Breast epithelium (tissue), 4 donors: ENCODE measurements around the gene CDH13. TPM values are rescaled to one million over a fixed set of nuclear protein-coding genes. Genes with fewer than 3 reads are reported as not detected.

Experiments used
- DNase-seq, 2 donors: peaks; one replicate each; pipeline ENCODE4 v3.0.0-alpha.2; 2019; ENCODE audit warnings: low spot score in 2 of 2
- H3K27ac ChIP-seq, 2 donors: fragments of 200-600 bp; sonication (generic) in 1 of 2; one replicate each; pipeline ENCODE4 v1.5.1; 2016 to 2019; ENCODE audit warnings: mild to moderate bottlenecking in 1 of 2
- H3K27me3 ChIP-seq, 2 donors: fragments of 200-600 bp; sonication (generic) in 1 of 2; one replicate each; pipeline versions ENCODE4 v1.5.1 to v1.6.0; 2017 to 2019; ENCODE audit warnings: control low read depth in 1 of 2, mild to moderate bottlenecking in 1 of 2
- H3K36me3 ChIP-seq: fragments of 200-600 bp; one replicate; pipeline ENCODE4 v1.5.1; 2019
- H3K4me1 ChIP-seq, 2 donors: fragments of 200-600 bp; sonication (generic); one replicate each; pipeline ENCODE4 v1.5.1; 2016 to 2019; ENCODE audit warnings: control low read depth in 1 of 2
- H3K4me3 ChIP-seq, 3 donors: fragments of 200-600 bp; sonication (generic); 1 replicate in 2 of 3; 2 replicates in 1 of 3; pipeline ENCODE4 v1.5.1; 2016 to 2019; ENCODE audit warnings: mild to moderate bottlenecking in 3 of 3, moderate library complexity in 2 of 3
- H3K9me3 ChIP-seq, 2 donors: fragments of 200-600 bp; sonication (generic) in 1 of 2; one replicate each; pipeline ENCODE4 v1.5.1; 2016 to 2019; ENCODE audit warnings: control low read depth in 1 of 2
- POLR2A ChIP-seq: fragments of 450-650 bp; IDR thresholded peaks from one replicate; pipeline ENCODE4 v1.6.1; 2016; ENCODE audit warnings: antibody characterized with exemption, mild to moderate bottlenecking, moderate library complexity
- POLR2AphosphoS5 ChIP-seq, 3 donors: sonication (generic); formaldehyde crosslinking; IDR thresholded peaks; one replicate each; pipeline ENCODE4 v1.6.1; 2017; ENCODE audit warnings: antibody characterized with exemption in 3 of 3
- intact Hi-C: fragments of 100-400 bp; cut with DNase I; formaldehyde crosslinking; loops from one replicate; pipeline ENCODE4 v1.15.1; 2023; ENCODE audit warnings: low total_unique reads
- total RNA-seq, 3 donors: library from RNA; depleted of rRNA; stranded (reverse); fragments of >200 nt; gene quantifications; one replicate each; pipeline ENCODE4 v1.1.0, GENCODE V29; 2016
- TF ChIP-seq, protein P1 (sequence below), 3 donors: fragments of 450-650 bp; IDR thresholded peaks; one replicate each; pipeline ENCODE4 v1.5.1; 2016 to 2017; ENCODE audit warnings: antibody characterized with exemption in 3 of 3, mild to moderate bottlenecking in 3 of 3, moderate library complexity in 3 of 3

Gene CDH13
- total RNA-seq, 3 donors from 2014 or later = 6.0 to 13.1 (median 11.5) TPM

DNA sequence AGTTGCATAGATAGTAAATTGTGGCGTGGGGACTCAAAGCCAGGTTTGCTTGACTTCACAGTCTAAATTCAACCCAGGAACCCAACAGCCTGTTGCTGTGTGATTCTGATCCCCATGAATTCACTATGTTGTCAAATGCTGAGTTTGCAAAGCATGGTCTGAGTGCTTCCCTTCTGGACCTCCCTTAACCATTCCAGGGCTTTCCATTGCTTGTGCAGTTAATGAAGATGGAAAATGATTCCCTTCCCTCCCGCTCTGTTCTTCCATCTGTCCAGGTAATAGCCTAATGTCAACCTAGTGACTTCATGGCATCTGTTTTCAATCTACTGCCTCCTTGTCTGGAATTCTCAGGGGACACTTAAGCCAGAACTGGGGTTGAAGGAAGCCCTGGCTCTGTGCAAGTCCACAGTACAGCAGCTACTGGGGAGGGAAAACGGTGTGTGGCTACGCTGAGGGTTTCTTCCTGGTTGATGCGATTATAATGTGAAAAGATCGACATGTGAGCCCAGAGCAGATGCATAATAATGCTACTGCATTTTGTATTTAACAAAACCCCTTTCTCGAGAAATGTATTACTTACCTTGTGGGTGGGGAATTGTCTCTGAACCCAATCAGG, 206.7 kb downstream of the CDH13 start:
- H3K36me3 ChIP-seq = no peaks in the 10 kb centered on the region
- H3K27ac ChIP-seq = no peak overlapping the region
- TF ChIP-seq POLR2AphosphoS5 (IDR thresholded peaks at IDR 0.05) (no peak), POLR2A (no peak)
- TF ChIP-seq, protein P1, sequence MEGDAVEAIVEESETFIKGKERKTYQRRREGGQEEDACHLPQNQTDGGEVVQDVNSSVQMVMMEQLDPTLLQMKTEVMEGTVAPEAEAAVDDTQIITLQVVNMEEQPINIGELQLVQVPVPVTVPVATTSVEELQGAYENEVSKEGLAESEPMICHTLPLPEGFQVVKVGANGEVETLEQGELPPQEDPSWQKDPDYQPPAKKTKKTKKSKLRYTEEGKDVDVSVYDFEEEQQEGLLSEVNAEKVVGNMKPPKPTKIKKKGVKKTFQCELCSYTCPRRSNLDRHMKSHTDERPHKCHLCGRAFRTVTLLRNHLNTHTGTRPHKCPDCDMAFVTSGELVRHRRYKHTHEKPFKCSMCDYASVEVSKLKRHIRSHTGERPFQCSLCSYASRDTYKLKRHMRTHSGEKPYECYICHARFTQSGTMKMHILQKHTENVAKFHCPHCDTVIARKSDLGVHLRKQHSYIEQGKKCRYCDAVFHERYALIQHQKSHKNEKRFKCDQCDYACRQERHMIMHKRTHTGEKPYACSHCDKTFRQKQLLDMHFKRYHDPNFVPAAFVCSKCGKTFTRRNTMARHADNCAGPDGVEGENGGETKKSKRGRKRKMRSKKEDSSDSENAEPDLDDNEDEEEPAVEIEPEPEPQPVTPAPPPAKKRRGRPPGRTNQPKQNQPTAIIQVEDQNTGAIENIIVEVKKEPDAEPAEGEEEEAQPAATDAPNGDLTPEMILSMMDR (IDR thresholded peaks at IDR 0.05) = no peak
- intact Hi-C loops = no loop called here
- H3K4me3 ChIP-seq = no peak overlapping the region
- no peak for DNase-seq
- no peaks in the 10 kb centered on the region for H3K9me3 ChIP-seq
- no peaks in the 10 kb centered on the region for H3K4me1 ChIP-seq
- no peaks in the 10 kb centered on the region for H3K27me3 ChIP-seq

DNA sequence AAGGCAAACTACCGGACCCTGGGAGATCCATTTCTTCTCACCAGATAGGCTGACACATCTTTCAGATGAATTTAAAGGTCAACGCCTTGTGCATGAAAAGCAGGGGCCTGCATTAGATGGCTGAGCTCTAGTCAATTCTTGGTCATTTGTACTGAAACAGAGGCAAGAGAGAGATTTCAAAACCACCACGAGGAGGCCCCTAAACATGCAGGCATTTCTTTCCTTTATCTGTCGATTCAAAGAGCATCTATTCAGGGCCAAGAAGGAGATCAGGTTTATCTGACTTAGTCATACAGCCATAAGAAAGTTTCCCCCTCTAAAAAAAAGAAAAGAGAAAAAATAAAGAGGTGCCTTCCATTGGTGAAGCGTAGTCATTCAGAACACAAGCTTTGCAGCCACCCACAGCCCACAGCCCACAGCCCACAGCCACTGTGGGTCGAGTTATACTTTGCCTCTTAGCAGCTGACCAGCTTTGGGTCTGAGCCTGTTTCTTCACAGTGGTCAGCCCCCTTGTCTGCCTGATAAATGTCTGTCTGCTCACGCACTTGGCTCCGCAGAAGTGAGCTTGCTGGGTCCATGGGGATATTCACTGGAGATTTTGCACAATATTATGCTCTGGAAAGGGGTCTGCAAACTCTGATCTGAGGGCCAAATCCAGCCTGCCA, 207.5 kb downstream of the CDH13 start:
- no peak for DNase-seq
- Histone ChIP-seq H3K9me3 (no peaks in the 10 kb centered on the region), H3K4me1 (no peaks in the 10 kb centered on the region), H3K27ac (no peak overlapping the region), H3K4me3 (no peak overlapping the region), H3K36me3 (no peaks in the 10 kb centered on the region), H3K27me3 (no peaks in the 10 kb centered on the region)
- TF ChIP-seq, protein P1 (IDR thresholded peaks at IDR 0.05) = no peak
- TF ChIP-seq POLR2A = no peak
- TF ChIP-seq POLR2AphosphoS5 (IDR thresholded peaks at IDR 0.05) = no peak
- intact Hi-C loops = loop anchor here (2.0 kb wide), 1 partner anchor 33 kb away; no protein-coding TSS in a partner anchor

DNA sequence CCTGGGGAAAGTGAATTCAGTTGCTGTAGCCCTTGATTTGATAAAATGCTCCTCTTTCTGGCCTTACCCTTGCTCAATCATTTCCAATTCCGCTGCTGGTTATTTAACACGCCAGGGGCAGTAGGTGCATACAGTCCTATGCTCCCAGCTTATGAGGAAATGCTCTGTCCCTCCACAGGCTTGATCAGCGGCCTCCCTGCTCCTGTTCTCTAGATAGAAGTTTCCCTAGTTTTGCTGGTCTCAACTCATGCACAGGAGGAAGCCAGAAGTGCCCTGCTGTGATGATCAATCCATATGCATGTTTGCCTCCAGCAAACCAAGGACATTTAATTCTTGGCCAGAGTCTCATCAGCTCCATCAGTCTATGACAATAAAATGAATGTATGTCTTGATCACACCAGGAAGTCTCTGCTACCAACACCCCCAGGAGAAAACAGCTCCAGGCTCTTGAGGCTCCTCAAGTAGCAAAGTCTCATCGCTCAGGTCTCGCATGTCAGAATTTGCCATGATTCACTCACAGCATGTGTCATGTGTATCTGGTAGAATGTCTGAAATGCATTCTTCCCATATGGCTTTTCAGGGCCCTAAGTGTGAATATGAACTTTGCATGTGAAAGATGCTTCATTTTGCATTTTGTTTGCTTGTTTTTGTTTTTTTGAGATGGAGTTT, 208.9 kb downstream of the CDH13 start:
- Histone ChIP-seq H3K36me3 (no peaks in the 10 kb centered on the region), H3K27ac (no peak overlapping the region), H3K4me1 (no peaks in the 10 kb centered on the region), H3K4me3 (no peak overlapping the region), H3K27me3 (no peaks in the 10 kb centered on the region), H3K9me3 (no peaks in the 10 kb centered on the region)
- no peak for DNase-seq
- intact Hi-C loops = loop anchor here (2.0 kb wide), 1 partner anchor 31 kb away; no protein-coding TSS in a partner anchor
- TF ChIP-seq POLR2A = no peak
- no peak for TF ChIP-seq POLR2AphosphoS5 (IDR thresholded peaks at IDR 0.05)
- TF ChIP-seq, protein P1 (IDR thresholded peaks at IDR 0.05) = no peak

DNA sequence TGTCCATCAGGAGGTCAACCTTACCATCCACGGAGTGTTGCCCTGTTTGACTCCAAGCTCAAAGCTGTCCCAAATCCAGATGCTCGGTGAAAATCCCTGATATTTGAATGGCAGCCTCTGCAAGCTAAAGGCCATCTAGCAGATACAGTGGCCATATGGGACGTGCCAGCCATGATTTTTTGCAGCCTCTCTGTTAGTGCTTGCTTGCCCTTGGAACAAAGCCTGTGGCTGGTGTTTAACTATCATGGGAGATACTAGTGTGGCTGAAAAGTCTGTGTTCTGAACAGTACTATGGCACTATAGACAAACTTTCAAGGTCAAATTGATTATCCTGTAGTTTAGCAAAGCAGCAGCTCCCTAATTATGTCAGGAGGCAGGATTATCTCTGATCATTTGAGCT, 214.3 kb downstream of the CDH13 start:
- Histone ChIP-seq H3K27me3 (no peaks in the 10 kb centered on the region), H3K4me1 (no peaks in the 10 kb centered on the region), H3K27ac (no peak overlapping the region), H3K4me3 (no peak overlapping the region), H3K36me3 (no peaks in the 10 kb centered on the region), H3K9me3 (peaks cover 0 to 9% of the 10 kb centered on the region in 2 donors)
- DNase-seq = no peak
- intact Hi-C loops = no loop called here
- TF ChIP-seq POLR2AphosphoS5 (IDR thresholded peaks at IDR 0.05) (no peak), POLR2A (no peak)
- TF ChIP-seq, protein P1 (IDR thresholded peaks at IDR 0.05) = no peak
